Effector memory CD8-positive, alpha-beta T cell (primary cell): ENCODE results near the gene RNPS1.

Experiments
- ATAC-seq: fragments of 150-1000 bp; cut with Tn5 transposase; replicated peaks from 2 replicates; pipeline ENCODE4 v1.10.0; 2021; ENCODE audit warnings: mild to moderate bottlenecking, moderate library complexity
- DNase-seq, 3 experiments: peaks; one replicate each; pipeline ENCODE4 v3.0.0; 2021
- H3K27ac Mint-ChIP-seq, 2 donors: one replicate each; pipeline ENCODE4 v1.8.0; 2022; ENCODE audit warnings: mild to moderate bottlenecking in 2 of 2, mixed read lengths in 2 of 2, moderate library complexity in 2 of 2
- H3K27me3 Mint-ChIP-seq, 2 donors: one replicate each; pipeline ENCODE4 v1.8.0; 2022; ENCODE audit warnings: mixed read lengths in 2 of 2
- H3K36me3 Mint-ChIP-seq: one replicate; pipeline ENCODE4 v1.8.0; 2022; ENCODE audit warnings: mild to moderate bottlenecking, moderate library complexity, mixed read lengths; ENCODE audit not compliant: insufficient read depth
- H3K4me1 Mint-ChIP-seq, 2 donors: one replicate each; pipeline ENCODE4 v1.8.0; 2022; ENCODE audit warnings: low read depth in 2 of 2, mixed read lengths in 2 of 2
- H3K4me3 Mint-ChIP-seq, 2 donors: one replicate each; pipeline ENCODE4 v1.8.0; 2022; ENCODE audit warnings: mild to moderate bottlenecking in 2 of 2, mixed read lengths in 2 of 2, moderate library complexity in 2 of 2
- H3K9me3 Mint-ChIP-seq, 2 donors: one replicate each; pipeline ENCODE4 v1.8.0; 2022; ENCODE audit warnings: mixed read lengths in 2 of 2

The RNPS1 gene

DNA sequence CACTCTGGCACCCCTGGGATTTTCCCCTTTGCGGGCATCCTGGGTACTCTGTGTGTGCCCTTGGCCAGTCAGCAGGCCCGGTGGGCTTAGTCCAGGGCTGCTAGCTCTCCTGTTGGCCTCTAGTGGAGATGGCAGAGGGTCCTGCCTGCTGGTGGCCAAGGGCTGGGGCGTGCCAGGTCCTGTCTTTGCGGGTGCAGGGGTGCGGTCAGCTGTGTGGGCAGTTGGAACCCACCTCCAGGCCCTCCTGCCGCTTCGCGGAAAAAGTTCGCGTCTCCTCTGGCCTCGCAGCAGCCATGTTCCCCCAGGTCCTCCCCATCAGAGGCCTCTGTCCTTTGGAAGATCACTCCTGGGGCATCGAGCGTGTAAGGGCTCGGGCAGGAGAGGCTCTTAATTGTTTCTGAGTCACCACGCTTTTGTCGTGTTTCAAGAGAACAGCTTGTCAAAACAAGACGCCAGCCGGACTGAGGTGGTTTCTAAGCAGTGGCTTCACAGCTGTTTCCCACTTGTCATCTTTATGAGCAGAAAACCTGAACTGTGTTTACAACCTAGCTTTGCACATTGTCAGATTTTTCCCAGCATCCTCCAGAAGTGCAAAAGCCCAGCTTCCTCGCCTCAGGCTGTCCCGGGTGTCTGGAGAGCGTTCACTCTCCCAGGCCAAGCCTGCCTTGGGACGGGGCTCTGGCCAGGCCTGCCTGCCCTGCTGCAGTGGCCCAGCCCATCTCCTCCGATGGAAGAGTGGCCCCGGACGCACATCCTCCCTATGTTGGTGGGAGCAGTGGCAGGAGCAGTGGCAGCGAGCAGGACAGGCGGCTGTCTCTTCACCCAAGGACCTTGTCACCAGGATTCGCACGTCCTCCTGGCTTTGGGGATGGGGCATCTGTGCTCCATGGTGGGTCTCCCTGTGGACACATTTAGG, 36.7 kb downstream of the RNPS1 start:
- Mint-ChIP-seq H3K4me3 (no peak overlapping the region), H3K27me3 (no peaks in the 10 kb centered on the region), H3K36me3 (peaks cover 31% of the 10 kb centered on the region), H3K4me1 (peaks cover 0 to 5% of the 10 kb centered on the region in 2 donors), H3K27ac (no peak overlapping the region), H3K9me3 (no peaks in the 10 kb centered on the region)
- ATAC-seq (no peak), DNase-seq (no peak)

GRCh38 chr16:2230376-2230775, 37.5 kb downstream of the RNPS1 start:
- Mint-ChIP-seq H3K9me3 (no peaks in the 10 kb centered on the region), H3K27ac (no peak overlapping the region), H3K36me3 (peaks cover 35% of the 10 kb centered on the region), H3K4me3 (no peak overlapping the region), H3K4me1 (peaks cover 0 to 10% of the 10 kb centered on the region in 2 donors), H3K27me3 (no peaks in the 10 kb centered on the region)
- ATAC-seq (no peak), DNase-seq (no peak)

- no peak overlapping the region for H3K27ac Mint-ChIP-seq
- no peaks in the 10 kb centered on the region for H3K27me3 Mint-ChIP-seq
- no peaks in the 10 kb centered on the region for H3K9me3 Mint-ChIP-seq
- ATAC-seq (no peak), DNase-seq (no peak)
- H3K36me3 Mint-ChIP-seq: peaks cover 35% of the 10 kb centered on the region
- peaks cover 3 to 12% of the 10 kb centered on the region in 2 donors for H3K4me1 Mint-ChIP-seq
- H3K4me3 Mint-ChIP-seq: no peak overlapping the region
Measured at GRCh38 chr16:2229632-2230250, 38.2 kb downstream of the RNPS1 start.

- Mint-ChIP-seq H3K27ac (no peak overlapping the region), H3K4me1 (peaks cover 9 to 16% of the 10 kb centered on the region in 2 donors), H3K4me3 (no peak overlapping the region), H3K9me3 (no peaks in the 10 kb centered on the region), H3K36me3 (peaks cover 33% of the 10 kb centered on the region), H3K27me3 (no peaks in the 10 kb centered on the region)
- ATAC-seq (no peak), DNase-seq (no peak)
Measured at GRCh38 chr16:2229091-2229490, 38.8 kb downstream of the RNPS1 start.

GRCh38 chr16:2228161-2228824, 39.6 kb downstream of the RNPS1 start:
- H3K27ac Mint-ChIP-seq: no peak overlapping the region
- peaks cover 31% of the 10 kb centered on the region for H3K36me3 Mint-ChIP-seq
- no peak for ATAC-seq
- peaks cover 10 to 15% of the 10 kb centered on the region in 2 donors for H3K4me1 Mint-ChIP-seq
- no peaks in the 10 kb centered on the region for H3K9me3 Mint-ChIP-seq
- no peak overlapping the region for H3K4me3 Mint-ChIP-seq
- no peak for DNase-seq
- no peaks in the 10 kb centered on the region for H3K27me3 Mint-ChIP-seq

- H3K9me3 Mint-ChIP-seq: no peaks in the 10 kb centered on the region
- DNase-seq (no peak), ATAC-seq (no peak)
- no peak overlapping the region for H3K4me3 Mint-ChIP-seq
- H3K27ac Mint-ChIP-seq: no peak overlapping the region
- H3K27me3 Mint-ChIP-seq: no peaks in the 10 kb centered on the region
- peaks cover 33% of the 10 kb centered on the region for H3K36me3 Mint-ChIP-seq
- H3K4me1 Mint-ChIP-seq: peaks cover 10 to 17% of the 10 kb centered on the region in 2 donors
Measured at GRCh38 chr16:2226918-2227317, 41.0 kb downstream of the RNPS1 start.

DNA sequence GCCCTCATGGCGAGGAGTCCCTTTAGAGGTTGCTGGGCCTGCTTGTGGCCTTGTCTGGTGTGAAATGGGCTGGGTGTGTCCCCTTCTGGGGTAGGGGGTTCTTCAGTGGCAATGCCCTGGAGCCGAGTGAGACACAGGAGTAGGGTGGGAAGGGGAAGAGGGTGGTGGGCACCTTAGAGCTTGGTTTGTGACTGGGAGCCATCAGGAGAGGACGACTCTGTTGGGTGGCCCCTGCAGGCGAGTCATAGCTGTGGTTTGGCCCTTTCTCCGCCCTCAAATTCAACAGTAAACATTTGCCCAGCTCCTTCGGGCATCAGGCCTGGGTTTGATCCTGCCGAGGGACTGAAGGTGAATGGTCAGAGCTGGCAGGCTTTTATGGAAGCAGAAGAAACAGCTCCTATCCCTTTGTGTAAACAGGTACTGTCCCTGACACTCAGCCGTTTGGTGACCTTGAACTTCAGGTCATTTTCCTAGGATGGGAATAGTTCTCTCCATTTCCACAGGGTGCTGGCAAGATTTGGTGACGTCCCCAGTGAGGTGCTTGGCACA, 41.6 kb downstream of the RNPS1 start:
- Mint-ChIP-seq H3K4me1 (peaks cover 10 to 17% of the 10 kb centered on the region in 2 donors), H3K4me3 (no peak overlapping the region), H3K27me3 (no peaks in the 10 kb centered on the region), H3K9me3 (no peaks in the 10 kb centered on the region), H3K36me3 (peaks cover 32% of the 10 kb centered on the region), H3K27ac (no peak overlapping the region)
- no peak for ATAC-seq
- no peak for DNase-seq

DNA sequence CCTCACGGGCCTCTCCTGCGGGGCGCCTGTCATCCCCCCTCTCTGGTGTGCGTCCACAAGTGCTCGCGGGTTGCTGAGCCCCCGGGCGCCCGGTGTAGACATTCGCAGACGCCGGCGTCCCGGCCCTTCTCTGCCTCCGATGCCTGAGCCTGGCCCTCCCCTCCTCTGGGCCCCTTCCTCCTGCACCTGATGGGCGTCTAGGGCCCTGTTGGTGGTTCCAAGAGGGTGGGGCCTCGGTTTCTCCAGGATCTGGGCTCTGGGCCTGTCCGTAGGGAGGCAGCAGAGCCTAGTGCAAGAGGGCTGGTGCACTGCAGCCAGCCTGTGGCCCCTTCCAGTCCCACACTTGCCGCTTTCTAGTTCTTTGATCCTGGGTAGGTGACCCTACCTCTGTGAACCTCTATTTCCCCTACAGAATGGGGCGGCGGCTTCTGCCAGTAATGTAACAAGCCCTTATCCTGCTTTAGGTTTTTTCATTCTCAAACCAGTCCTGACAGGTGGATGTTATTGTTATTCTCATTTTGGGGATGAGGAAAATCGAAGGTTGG, 43.9 kb downstream of the RNPS1 start:
- Mint-ChIP-seq H3K36me3 (peaks cover 19% of the 10 kb centered on the region), H3K27me3 (no peaks in the 10 kb centered on the region), H3K27ac (peak overlapping the region; percentile 60 to 85), H3K4me3 (peak overlapping the region; percentile 78 to 86), H3K9me3 (no peaks in the 10 kb centered on the region), H3K4me1 (peaks cover 10 to 17% of the 10 kb centered on the region in 2 donors)
- ATAC-seq (peak; percentile 13), DNase-seq (peak in 1 of 3 experiments; percentile 21)

- Mint-ChIP-seq H3K4me1 (peaks cover 10 to 17% of the 10 kb centered on the region in 2 donors), H3K27me3 (no peaks in the 10 kb centered on the region), H3K9me3 (no peaks in the 10 kb centered on the region), H3K36me3 (peaks cover 18% of the 10 kb centered on the region), H3K4me3 (peak within 1 kb of the TSS; percentile 78 to 86), H3K27ac (peak within 1 kb of the TSS; percentile 60 to 85)
- peak; percentile 96 to 99 (median 98) for DNase-seq
- peak; percentile 96 for ATAC-seq
Measured at GRCh38 chr16:2223221-2223941, 44.5 kb downstream of the RNPS1 start, which contains the start of gene E4F1. TSS of gene E4F1 (plus strand) at chr16:2223591. CDS start at chr16:2223614, 23 bp downstream.

- no peaks in the 10 kb centered on the region for H3K9me3 Mint-ChIP-seq
- H3K27me3 Mint-ChIP-seq: no peaks in the 10 kb centered on the region
- DNase-seq: no peak
- peak overlapping the region; percentile 80 to 81 for H3K4me3 Mint-ChIP-seq
- H3K4me1 Mint-ChIP-seq: peaks cover 15 to 17% of the 10 kb centered on the region in 2 donors
- peak overlapping the region in 1 of 2 donors; percentile 77 for H3K27ac Mint-ChIP-seq
- no peak for ATAC-seq
- H3K36me3 Mint-ChIP-seq: peaks cover 11% of the 10 kb centered on the region
Measured at GRCh38 chr16:2216330-2216729, 51.6 kb downstream of the RNPS1 start.

- H3K4me1 Mint-ChIP-seq: peaks cover 15 to 17% of the 10 kb centered on the region in 2 donors
- peaks cover 18% of the 10 kb centered on the region for H3K36me3 Mint-ChIP-seq
- DNase-seq (no peak), ATAC-seq (peak; percentile 91)
- H3K4me3 Mint-ChIP-seq: peak within 1 kb of the TSS; percentile 80 to 81
- H3K27ac Mint-ChIP-seq: peak within 1 kb of the TSS; percentile 77 to 79
- no peaks in the 10 kb centered on the region for H3K27me3 Mint-ChIP-seq
- no peaks in the 10 kb centered on the region for H3K9me3 Mint-ChIP-seq
Measured at GRCh38 chr16:2214719-2214968, 53.3 kb downstream of the RNPS1 start, which contains the start of gene PGP. TSS of gene PGP (minus strand) at chr16:2214840. CDS start at chr16:2214777, 63 bp downstream.

GRCh38 chr16:2213817-2214718, 53.9 kb downstream of the RNPS1 start:
- H3K4me3 Mint-ChIP-seq: peak overlapping the region; percentile 62 to 68
- no peaks in the 10 kb centered on the region for H3K27me3 Mint-ChIP-seq
- H3K9me3 Mint-ChIP-seq: no peaks in the 10 kb centered on the region
- DNase-seq (no peak), ATAC-seq (no peak)
- peaks cover 15 to 17% of the 10 kb centered on the region in 2 donors for H3K4me1 Mint-ChIP-seq
- H3K36me3 Mint-ChIP-seq: peaks cover 20% of the 10 kb centered on the region
- peak overlapping the region; percentile 68 to 79 for H3K27ac Mint-ChIP-seq
